ENCODE measurements around the gene DLL4.

DLL4 gene

GRCh38 chr15:40915116-40915661 lies 14.0 kb upstream of the DLL4 start:
- no peak overlapping the region for H3K27ac ChIP-seq (ENCODE audit: low read length)
- H3K27me3 ChIP-seq (ENCODE audit: low read depth, low read length) = no peaks in the 10 kb centered on the region
- peaks cover 22% of the 10 kb centered on the region for H3K4me1 ChIP-seq (ENCODE audit: low read length)
- no peak for TF ChIP-seq EZH2phosphoT487 (IDR thresholded peaks at IDR 0.05; ENCODE audit: low read depth)
- TF ChIP-seq, protein P1, sequence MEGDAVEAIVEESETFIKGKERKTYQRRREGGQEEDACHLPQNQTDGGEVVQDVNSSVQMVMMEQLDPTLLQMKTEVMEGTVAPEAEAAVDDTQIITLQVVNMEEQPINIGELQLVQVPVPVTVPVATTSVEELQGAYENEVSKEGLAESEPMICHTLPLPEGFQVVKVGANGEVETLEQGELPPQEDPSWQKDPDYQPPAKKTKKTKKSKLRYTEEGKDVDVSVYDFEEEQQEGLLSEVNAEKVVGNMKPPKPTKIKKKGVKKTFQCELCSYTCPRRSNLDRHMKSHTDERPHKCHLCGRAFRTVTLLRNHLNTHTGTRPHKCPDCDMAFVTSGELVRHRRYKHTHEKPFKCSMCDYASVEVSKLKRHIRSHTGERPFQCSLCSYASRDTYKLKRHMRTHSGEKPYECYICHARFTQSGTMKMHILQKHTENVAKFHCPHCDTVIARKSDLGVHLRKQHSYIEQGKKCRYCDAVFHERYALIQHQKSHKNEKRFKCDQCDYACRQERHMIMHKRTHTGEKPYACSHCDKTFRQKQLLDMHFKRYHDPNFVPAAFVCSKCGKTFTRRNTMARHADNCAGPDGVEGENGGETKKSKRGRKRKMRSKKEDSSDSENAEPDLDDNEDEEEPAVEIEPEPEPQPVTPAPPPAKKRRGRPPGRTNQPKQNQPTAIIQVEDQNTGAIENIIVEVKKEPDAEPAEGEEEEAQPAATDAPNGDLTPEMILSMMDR (IDR thresholded peaks at IDR 0.05; ENCODE audit: low read depth, low read length) = no peak
- H4K20me1 ChIP-seq (ENCODE audit: insufficient read depth, low read length) = no peaks in the 10 kb centered on the region
- no peaks in the 10 kb centered on the region for H3K9me3 ChIP-seq (ENCODE audit: insufficient read depth, low read length)
- no peak overlapping the region for H3K9ac ChIP-seq (ENCODE audit: low read length)
- H2AFZ ChIP-seq (ENCODE audit: low read depth, low read length) = peak overlapping the region; percentile 39; the same call in 1 of the 2 replicates
- no peaks in the 10 kb centered on the region for H3K36me3 ChIP-seq (replicated peaks; ENCODE audit: low read depth, low read length)
- no peaks in the 10 kb centered on the region for H3K79me2 ChIP-seq (ENCODE audit: low read length)
- no peak overlapping the region for H3K4me3 ChIP-seq (ENCODE audit: low read length)
- H3K4me2 ChIP-seq (ENCODE audit: low read length) = no peak overlapping the region

- Histone ChIP-seq H3K4me1 (ENCODE audit: low read length) (peaks cover 22% of the 10 kb centered on the region), H3K27me3 (ENCODE audit: low read depth, low read length) (no peaks in the 10 kb centered on the region), H2AFZ (ENCODE audit: low read depth, low read length) (0 out of 2 replicates have a peak overlapping the region, but pooled peaks have one; percentile 39), H3K4me2 (ENCODE audit: low read length) (no peak overlapping the region), H3K9me3 (ENCODE audit: insufficient read depth, low read length) (no peaks in the 10 kb centered on the region), H3K9ac (ENCODE audit: low read length) (no peak overlapping the region), H3K79me2 (ENCODE audit: low read length) (no peaks in the 10 kb centered on the region), H3K4me3 (ENCODE audit: low read length) (no peak overlapping the region), H4K20me1 (ENCODE audit: insufficient read depth, low read length) (no peaks in the 10 kb centered on the region), H3K27ac (ENCODE audit: low read length) (no peak overlapping the region), H3K36me3 (replicated peaks; ENCODE audit: low read depth, low read length) (no peaks in the 10 kb centered on the region)
- no peak for TF ChIP-seq EZH2phosphoT487 (IDR thresholded peaks at IDR 0.05; ENCODE audit: low read depth)
- TF ChIP-seq, protein P1 (IDR thresholded peaks at IDR 0.05; ENCODE audit: low read depth, low read length) = no peak
Observed at GRCh38 chr15:40915679-40916078, 13.5 kb upstream of the DLL4 start.

DNA sequence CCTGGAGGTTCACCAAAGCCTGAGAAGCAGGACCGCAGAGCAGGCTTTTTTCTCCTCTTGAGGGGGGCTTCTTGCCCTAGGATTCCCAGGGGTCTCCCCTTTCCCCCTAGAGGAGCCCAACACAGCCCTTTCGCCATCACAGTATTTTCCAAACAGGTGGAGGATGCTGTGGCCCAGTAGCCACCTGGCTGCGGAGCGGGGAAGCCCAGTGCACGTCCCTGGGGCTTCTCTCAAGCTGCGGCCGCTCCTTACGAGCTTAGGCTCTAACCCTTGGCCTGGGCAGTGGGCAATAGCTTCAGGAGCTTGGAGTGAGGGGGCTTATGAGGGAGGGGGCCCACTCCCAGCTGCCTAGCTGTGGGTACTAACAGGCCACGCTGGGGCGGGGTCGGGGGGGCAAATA lies 11.6 kb upstream of the DLL4 start:
- Histone ChIP-seq H3K27me3 (ENCODE audit: low read depth, low read length) (no peaks in the 10 kb centered on the region), H3K4me2 (ENCODE audit: low read length) (no peak overlapping the region), H3K4me3 (ENCODE audit: low read length) (no peak overlapping the region)

DNA sequence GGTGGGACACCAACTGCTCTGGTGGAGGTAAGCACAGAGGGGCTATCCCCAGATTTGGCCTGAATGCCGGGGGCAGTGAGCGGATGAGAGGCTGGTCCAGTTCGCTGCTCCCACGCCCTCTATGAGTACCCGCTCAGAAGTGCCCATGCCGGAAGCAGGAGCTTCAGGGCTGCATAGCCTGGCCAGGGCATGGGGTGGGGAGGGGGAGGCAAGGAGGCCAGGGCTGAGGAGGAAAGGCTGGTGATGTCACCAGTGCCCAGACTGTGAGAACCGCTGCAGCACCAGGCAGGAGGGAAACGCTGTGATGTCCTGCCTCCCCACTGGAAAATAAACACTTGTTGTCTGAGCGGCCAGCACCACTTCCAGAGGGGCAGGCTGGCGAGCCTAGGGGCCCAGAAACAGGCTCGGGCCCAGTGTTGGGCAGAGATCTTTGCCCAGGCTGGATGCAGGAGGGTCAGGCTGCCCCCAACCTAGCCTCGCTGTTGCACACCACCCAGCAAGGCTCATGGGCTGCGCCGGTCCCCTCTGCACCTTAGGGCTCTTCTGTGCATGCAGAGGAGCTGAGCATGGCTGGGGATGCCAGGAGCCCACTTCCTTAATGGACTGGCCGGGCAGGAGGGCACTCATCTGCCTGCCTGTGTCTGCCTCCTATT lies 10.9 kb upstream of the DLL4 start:
- Histone ChIP-seq H3K4me3 (ENCODE audit: low read length) (no peak overlapping the region), H3K27ac (ENCODE audit: low read length) (no peak overlapping the region), H3K36me3 (replicated peaks; ENCODE audit: low read depth, low read length) (no peaks in the 10 kb centered on the region), H2AFZ (ENCODE audit: low read depth, low read length) (no peak overlapping the region), H3K9me3 (ENCODE audit: insufficient read depth, low read length) (no peaks in the 10 kb centered on the region), H3K27me3 (ENCODE audit: low read depth, low read length) (no peaks in the 10 kb centered on the region), H3K79me2 (ENCODE audit: low read length) (no peaks in the 10 kb centered on the region), H3K4me2 (ENCODE audit: low read length) (no peak overlapping the region), H4K20me1 (ENCODE audit: insufficient read depth, low read length) (no peaks in the 10 kb centered on the region), H3K4me1 (ENCODE audit: low read length) (peaks cover 9% of the 10 kb centered on the region), H3K9ac (ENCODE audit: low read length) (no peak overlapping the region)
- TF ChIP-seq, protein P1 (IDR thresholded peaks at IDR 0.05; ENCODE audit: low read depth, low read length) = no peak
- TF ChIP-seq EZH2phosphoT487 (IDR thresholded peaks at IDR 0.05; ENCODE audit: low read depth) = no peak

More for the DNA sequence above, 11.6 kb upstream of the DLL4 start:
- H3K9ac ChIP-seq (ENCODE audit: low read length) = no peak overlapping the region
- TF ChIP-seq EZH2phosphoT487 (IDR thresholded peaks at IDR 0.05; ENCODE audit: low read depth) = no peak
- TF ChIP-seq, protein P1 (IDR thresholded peaks at IDR 0.05; ENCODE audit: low read depth, low read length) = no peak
- no peaks in the 10 kb centered on the region for H3K79me2 ChIP-seq (ENCODE audit: low read length)
- no peaks in the 10 kb centered on the region for H3K36me3 ChIP-seq (replicated peaks; ENCODE audit: low read depth, low read length)
- H2AFZ ChIP-seq (ENCODE audit: low read depth, low read length) = no peak overlapping the region
- no peaks in the 10 kb centered on the region for H4K20me1 ChIP-seq (ENCODE audit: insufficient read depth, low read length)
- peaks cover 14% of the 10 kb centered on the region for H3K4me1 ChIP-seq (ENCODE audit: low read length)
- no peaks in the 10 kb centered on the region for H3K9me3 ChIP-seq (ENCODE audit: insufficient read depth, low read length)
- H3K27ac ChIP-seq (ENCODE audit: low read length) = no peak overlapping the region

Measured in OCI-LY3 (cell line).